Heart right ventricle (tissue), 16 donors: ENCODE results near the gene TCOF1. TPM values are rescaled to one million over a fixed set of nuclear protein-coding genes. Genes with fewer than 3 reads are reported as not detected.

Experiments used
- ATAC-seq, 8 donors: fragments of 200-7000 bp; cut with Tn5 transposase; one replicate each; pipeline ENCODE4 v1.9.1; 2020; ENCODE audit warnings: mild to moderate bottlenecking in 8 of 8, moderate library complexity in 8 of 8, moderate number of reproducible peaks in 1 of 8
- DNase-seq, 2 donors: peaks; one replicate each; pipeline ENCODE4 v3.0.0-alpha.2; 2020
- H3K27ac ChIP-seq, 10 donors: fragments of 200-600 bp; sonication (generic) in 2 of 10; one replicate each; pipeline versions ENCODE4 v1.5.0 to v1.8.0; 2020 to 2022; ENCODE audit warnings: mild to moderate bottlenecking in 3 of 10
- H3K27me3 ChIP-seq, 7 donors: fragments of 200-600 bp; one replicate each; pipeline ENCODE4 v1.8.0; 2021 to 2022; ENCODE audit warnings: mild to moderate bottlenecking in 2 of 7
- H3K36me3 ChIP-seq, 9 donors: fragments of 200-600 bp; sonication (generic) in 1 of 9; one replicate each; pipeline versions ENCODE4 v1.5.0 to v1.8.0; 2020 to 2022; ENCODE audit warnings: mild to moderate bottlenecking in 2 of 9
- H3K4me1 ChIP-seq, 9 donors: fragments of 200-600 bp; sonication (generic) in 1 of 9; one replicate each; pipeline versions ENCODE4 v1.5.0 to v1.8.0; 2020 to 2022; ENCODE audit warnings: mild to moderate bottlenecking in 4 of 9
- H3K4me3 ChIP-seq, 10 donors: fragments of 200-600 bp; sonication (generic) in 2 of 10; one replicate each; pipeline versions ENCODE4 v1.5.0 to v1.8.0; 2020 to 2022; ENCODE audit warnings: mild to moderate bottlenecking in 7 of 10, moderate library complexity in 2 of 10
- H3K9me3 ChIP-seq, 11 donors: fragments of 200-600 bp in 10 of 11; sonication (generic) in 2 of 11; one replicate each; pipeline versions ENCODE4 v1.5.0 to v1.8.0; 2013 to 2022; ENCODE audit warnings: mild to moderate bottlenecking in 2 of 11, control low read depth in 1 of 11, moderate library complexity in 1 of 11
- WGBS, 2 donors: extraction: QIAGEN DNeasy Blood & Tissue Kit; methylation state at CpG; one replicate each; pipeline ENCODE4 v1.1.7; 2013; ENCODE audit warnings: inconsistent platforms in 1 of 2; 5-methylcytosine and 5-hydroxymethylcytosine counted together
- intact Hi-C, 10 donors: fragments of 100-400 bp; cut with DNase I; formaldehyde crosslinking; loops; one replicate each; pipeline versions ENCODE4 v1.11.1 to v1.14.2; 2022
- polyA plus RNA-seq, 2 donors: library from polyadenylated mRNA; stranded (reverse); fragments of 200-250 nt; gene quantifications; one replicate each; pipeline ENCODE4 v1.2.3, GENCODE V29; 2013
- total RNA-seq, 10 donors: library from RNA; stranded (reverse); fragmentation: NEBNext Ultra II Directional in 3 of 10; extraction: Animal tissue kit (Norgen Biotek cat#: 25700) in 3 of 10; gene quantifications; one replicate each; pipeline versions ENCODE4 v1.2.1 to v1.2.4, GENCODE V29; 2021 to 2023
- TF ChIP-seq, protein P1 (sequence below), 9 donors: fragments of 200-600 bp; sonication (generic) in 2 of 9; IDR thresholded peaks; one replicate each; pipeline versions ENCODE4 v1.5.0 to v1.8.0; 2021 to 2022; ENCODE audit warnings: antibody characterized with exemption in 9 of 9, mild to moderate bottlenecking in 5 of 9, moderate library complexity in 1 of 9
- donor health status: Arrhythmogenic right ventricular cardiomyopathy.
- donor health status: ischemic (EF 13 %, LVEDD 7.1; RV severe dilation, severe dysfunction).
- donor health status: healthy with polysubstance abuse.
- donor health status: DM: no; HTN: yes; CAD: no.
- donor health status: DM: no; HTN: no; CAD: no.
- donor health status: ischemic (EF 25% LVEDD 6.9; RV normal size, moderate dysfunction).
- donor health status: ischemic (EF 25% LVEDD 5.7; RV mildly dilated, moderate dysfunction).
- donor health status: healthy.
- donor health status: DM: yes; HTN: yes; CAD: no.
- donor health status: Ischemic cardiomyopathy.
- donor health status: ischemic (EF 35%, LVEDD 5.7; RV mildly dilated, moderate dysfunction).
- donor health status: nonischemic (EF 11% LVEDD 7.7; RV severe dilation, severe dysfunction).
- donor health status: DM: yes; HTN: yes; CAD: no.
- donor health status: PGD.
- donor health status: ischemic (EF 29% LVEDD 5.4; RV normal size, mild dysfunction).
- donor health status: nonischemic (EF 23%, LVEDD 6.1; RV moderate dilation, normal function).

Gene TCOF1
- total and polyA plus RNA-seq, 12 donors = 12.4 to 21.3 (median 14.1) TPM

DNA sequence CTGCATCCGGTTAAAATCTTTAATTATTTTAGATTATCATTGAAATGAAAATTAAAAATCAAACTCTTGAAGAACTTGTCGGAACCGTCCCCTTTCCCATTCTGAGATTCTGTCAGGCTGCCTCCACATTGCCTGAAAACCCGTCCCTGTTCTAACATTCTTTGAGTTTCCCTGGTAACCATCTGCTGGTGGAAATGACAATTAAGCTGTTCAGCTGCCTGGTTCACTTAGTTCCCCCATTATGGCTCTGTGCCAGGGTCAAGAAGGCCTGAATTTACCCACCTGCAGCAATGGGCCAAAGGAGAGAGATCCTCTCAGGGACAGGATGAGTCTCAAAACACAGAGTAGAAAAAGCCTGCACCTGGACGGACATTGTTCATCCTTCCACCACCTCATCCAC is 11.8 kb upstream of the TCOF1 start:
- intact Hi-C loops = loop anchor here in 2 of 10 donors (2.0 to 10.0 kb wide), 2 partner anchors 81 to 181 kb away; partner anchors contain the start of gene CDX1 (in 1 of the 2)
- Histone ChIP-seq H3K9me3 (no peaks in the 10 kb centered on the region), H3K27ac (no peak overlapping the region), H3K4me1 (peaks cover 0 to 8% (median 0%) of the 10 kb centered on the region in 9 donors), H3K4me3 (no peak overlapping the region), H3K27me3 (no peaks in the 10 kb centered on the region), H3K36me3 (no peaks in the 10 kb centered on the region)
- whole genome bisulfite sequencing, 2 donors = 83 to 86% methylated on average over 5 of the region's 5 CpGs
- DNase-seq (no peak), ATAC-seq (no peak)
- TF ChIP-seq, protein P1, sequence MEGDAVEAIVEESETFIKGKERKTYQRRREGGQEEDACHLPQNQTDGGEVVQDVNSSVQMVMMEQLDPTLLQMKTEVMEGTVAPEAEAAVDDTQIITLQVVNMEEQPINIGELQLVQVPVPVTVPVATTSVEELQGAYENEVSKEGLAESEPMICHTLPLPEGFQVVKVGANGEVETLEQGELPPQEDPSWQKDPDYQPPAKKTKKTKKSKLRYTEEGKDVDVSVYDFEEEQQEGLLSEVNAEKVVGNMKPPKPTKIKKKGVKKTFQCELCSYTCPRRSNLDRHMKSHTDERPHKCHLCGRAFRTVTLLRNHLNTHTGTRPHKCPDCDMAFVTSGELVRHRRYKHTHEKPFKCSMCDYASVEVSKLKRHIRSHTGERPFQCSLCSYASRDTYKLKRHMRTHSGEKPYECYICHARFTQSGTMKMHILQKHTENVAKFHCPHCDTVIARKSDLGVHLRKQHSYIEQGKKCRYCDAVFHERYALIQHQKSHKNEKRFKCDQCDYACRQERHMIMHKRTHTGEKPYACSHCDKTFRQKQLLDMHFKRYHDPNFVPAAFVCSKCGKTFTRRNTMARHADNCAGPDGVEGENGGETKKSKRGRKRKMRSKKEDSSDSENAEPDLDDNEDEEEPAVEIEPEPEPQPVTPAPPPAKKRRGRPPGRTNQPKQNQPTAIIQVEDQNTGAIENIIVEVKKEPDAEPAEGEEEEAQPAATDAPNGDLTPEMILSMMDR (IDR thresholded peaks at IDR 0.05) = no peak

DNA sequence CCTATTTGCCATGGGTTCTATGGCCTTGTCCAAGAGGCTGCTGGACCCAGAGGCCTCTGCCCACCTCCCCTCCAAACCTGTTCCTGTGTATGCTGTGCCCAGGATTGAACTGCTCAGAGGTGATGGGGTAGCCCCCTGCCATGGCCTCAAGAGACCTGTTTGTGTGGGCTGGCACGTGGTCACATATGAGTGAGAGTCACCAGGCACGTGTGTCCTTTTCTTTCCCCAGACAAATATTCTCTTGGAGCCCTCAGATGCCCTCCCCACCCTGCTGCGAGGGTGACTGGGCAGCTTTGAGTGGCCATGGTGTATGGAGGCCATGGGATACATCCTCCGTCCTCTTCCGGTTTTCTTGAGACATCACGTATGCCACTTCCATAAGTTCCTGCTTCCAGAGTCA is 10.9 kb upstream of the TCOF1 start:
- 87 to 91% methylated on average over 6 of the region's 6 CpGs for WGBS, 2 donors
- intact Hi-C loops = loop anchor here in 2 of 10 donors (2.0 to 10.0 kb wide), 2 partner anchors 82 to 182 kb away; partner anchors contain the start of gene CDX1 (in 1 of the 2)
- ATAC-seq (no peak), DNase-seq (no peak)
- Histone ChIP-seq H3K4me1 (peaks cover 0 to 13% (median 0%) of the 10 kb centered on the region in 9 donors), H3K9me3 (no peaks in the 10 kb centered on the region), H3K27me3 (no peaks in the 10 kb centered on the region), H3K36me3 (no peaks in the 10 kb centered on the region), H3K4me3 (no peak overlapping the region), H3K27ac (no peak overlapping the region)
- TF ChIP-seq, protein P1 (IDR thresholded peaks at IDR 0.05) = no peak

DNA sequence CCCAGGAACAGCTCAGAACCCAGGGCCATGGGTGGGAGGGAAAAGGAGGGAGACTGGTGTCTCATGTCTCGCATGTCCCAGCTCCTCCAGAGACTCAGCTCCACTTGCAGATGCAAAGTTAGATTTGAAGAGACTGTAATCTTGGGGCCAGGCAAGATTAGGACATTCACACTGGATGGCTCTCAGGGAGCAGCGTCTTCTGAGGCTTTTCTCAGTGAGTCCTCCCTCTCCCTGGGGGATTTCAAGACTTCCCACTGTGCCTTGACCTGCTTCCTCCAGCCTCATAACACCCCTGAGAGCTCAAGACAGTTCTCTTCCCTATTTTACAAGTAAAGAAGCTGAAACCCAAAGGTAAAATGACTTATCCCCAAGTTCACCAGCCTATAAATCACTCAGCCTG is 10.5 kb upstream of the TCOF1 start:
- Histone ChIP-seq H3K4me3 (no peak overlapping the region), H3K27me3 (no peaks in the 10 kb centered on the region), H3K4me1 (peaks cover 0 to 14% (median 0%) of the 10 kb centered on the region in 9 donors), H3K36me3 (no peaks in the 10 kb centered on the region), H3K27ac (no peak overlapping the region), H3K9me3 (no peaks in the 10 kb centered on the region)
- DNase-seq (no peak), ATAC-seq (no peak)
- intact Hi-C loops = loop anchor here in 2 of 10 donors (2.0 to 10.0 kb wide), 2 partner anchors 82 to 182 kb away; partner anchors contain the start of gene CDX1 (in 1 of the 2)
- 80 to 82% methylated on average over 2 of the region's 2 CpGs for WGBS, 2 donors
- TF ChIP-seq, protein P1 (IDR thresholded peaks at IDR 0.05) = no peak

DNA sequence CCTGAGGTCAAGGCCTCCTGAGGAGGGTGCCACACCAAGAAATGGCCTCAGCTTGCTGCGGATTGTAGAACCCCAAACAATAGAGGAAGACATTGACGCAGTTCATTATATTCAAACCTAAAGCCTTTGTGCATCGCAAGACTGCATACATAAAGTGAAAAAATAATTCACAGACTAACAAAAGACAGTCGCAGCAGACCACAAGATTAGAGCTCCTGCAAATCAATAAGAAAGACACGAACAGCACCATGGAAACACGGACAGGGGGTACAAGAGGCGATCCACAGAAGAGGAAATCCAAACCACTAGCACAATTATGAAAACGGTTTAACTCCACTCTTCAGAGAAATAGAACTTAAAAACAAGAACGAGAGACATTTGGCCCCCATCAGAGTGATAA is 10.0 kb upstream of the TCOF1 start:
- H3K36me3 ChIP-seq = no peaks in the 10 kb centered on the region
- no peak for DNase-seq
- TF ChIP-seq, protein P1 (IDR thresholded peaks at IDR 0.05) = no peak
- 78 to 82% methylated on average over 9 of the region's 9 CpGs for WGBS, 2 donors
- H3K27ac ChIP-seq = no peak overlapping the region
- H3K9me3 ChIP-seq = no peaks in the 10 kb centered on the region
- intact Hi-C loops = loop anchor here in 2 of 10 donors (2.0 to 10.0 kb wide), 2 partner anchors 83 to 183 kb away; partner anchors contain the start of gene CDX1 (in 1 of the 2)
- no peak overlapping the region for H3K4me3 ChIP-seq
- ATAC-seq = no peak
- no peaks in the 10 kb centered on the region for H3K27me3 ChIP-seq
- peaks cover 0 to 19% (median 0%) of the 10 kb centered on the region in 9 donors for H3K4me1 ChIP-seq
